Effector memory CD8-positive, alpha-beta T cell (primary cell): ENCODE measurements around the gene MNAT1.

ENCODE experiments used
- ATAC-seq: fragments of 150-1000 bp; cut with Tn5 transposase; replicated peaks from 2 replicates; pipeline ENCODE4 v1.10.0; 2021; ENCODE audit warnings: mild to moderate bottlenecking, moderate library complexity
- DNase-seq, 3 experiments: peaks; one replicate each; pipeline ENCODE4 v3.0.0; 2021
- H3K27ac Mint-ChIP-seq, 2 donors: one replicate each; pipeline ENCODE4 v1.8.0; 2022; ENCODE audit warnings: mild to moderate bottlenecking in 2 of 2, mixed read lengths in 2 of 2, moderate library complexity in 2 of 2
- H3K27me3 Mint-ChIP-seq, 2 donors: one replicate each; pipeline ENCODE4 v1.8.0; 2022; ENCODE audit warnings: mixed read lengths in 2 of 2
- H3K36me3 Mint-ChIP-seq: one replicate; pipeline ENCODE4 v1.8.0; 2022; ENCODE audit warnings: mild to moderate bottlenecking, moderate library complexity, mixed read lengths; ENCODE audit not compliant: insufficient read depth
- H3K4me1 Mint-ChIP-seq, 2 donors: one replicate each; pipeline ENCODE4 v1.8.0; 2022; ENCODE audit warnings: low read depth in 2 of 2, mixed read lengths in 2 of 2
- H3K4me3 Mint-ChIP-seq, 2 donors: one replicate each; pipeline ENCODE4 v1.8.0; 2022; ENCODE audit warnings: mild to moderate bottlenecking in 2 of 2, mixed read lengths in 2 of 2, moderate library complexity in 2 of 2
- H3K9me3 Mint-ChIP-seq, 2 donors: one replicate each; pipeline ENCODE4 v1.8.0; 2022; ENCODE audit warnings: mixed read lengths in 2 of 2

Gene MNAT1

GRCh38 chr14:60946773-60947172 is 212.2 kb downstream of the MNAT1 start:
- no peaks in the 10 kb centered on the region for H3K4me1 Mint-ChIP-seq
- ATAC-seq (no peak), DNase-seq (no peak)
- no peaks in the 10 kb centered on the region for H3K9me3 Mint-ChIP-seq
- H3K27ac Mint-ChIP-seq: no peak overlapping the region
- H3K27me3 Mint-ChIP-seq: no peaks in the 10 kb centered on the region
- H3K4me3 Mint-ChIP-seq: no peak overlapping the region
- no peaks in the 10 kb centered on the region for H3K36me3 Mint-ChIP-seq

- Mint-ChIP-seq H3K27ac (no peak overlapping the region), H3K27me3 (no peaks in the 10 kb centered on the region), H3K36me3 (no peaks in the 10 kb centered on the region), H3K4me3 (no peak overlapping the region), H3K9me3 (peaks cover 4 to 13% of the 10 kb centered on the region in 2 donors), H3K4me1 (no peaks in the 10 kb centered on the region)
- DNase-seq (no peak), ATAC-seq (no peak)
Measured at GRCh38 chr14:60951776-60952435, 217.3 kb downstream of the MNAT1 start.

GRCh38 chr14:60956202-60956601 is 221.6 kb downstream of the MNAT1 start:
- peaks cover 7 to 24% of the 10 kb centered on the region in 2 donors for H3K9me3 Mint-ChIP-seq
- ATAC-seq (no peak), DNase-seq (no peak)
- H3K36me3 Mint-ChIP-seq: peaks cover 5% of the 10 kb centered on the region
- H3K27ac Mint-ChIP-seq: no peak overlapping the region
- no peaks in the 10 kb centered on the region for H3K27me3 Mint-ChIP-seq
- no peak overlapping the region for H3K4me3 Mint-ChIP-seq
- H3K4me1 Mint-ChIP-seq: peaks cover 2 to 4% of the 10 kb centered on the region in 2 donors

- H3K27me3 Mint-ChIP-seq: no peaks in the 10 kb centered on the region
- DNase-seq: no peak
- no peak overlapping the region for H3K4me3 Mint-ChIP-seq
- peaks cover 5% of the 10 kb centered on the region for H3K36me3 Mint-ChIP-seq
- H3K27ac Mint-ChIP-seq: no peak overlapping the region
- peaks cover 2 to 4% of the 10 kb centered on the region in 2 donors for H3K4me1 Mint-ChIP-seq
- H3K9me3 Mint-ChIP-seq: peaks cover 7 to 24% of the 10 kb centered on the region in 2 donors
- no peak for ATAC-seq
Measured at GRCh38 chr14:60956632-60957031, 222.1 kb downstream of the MNAT1 start.

DNA sequence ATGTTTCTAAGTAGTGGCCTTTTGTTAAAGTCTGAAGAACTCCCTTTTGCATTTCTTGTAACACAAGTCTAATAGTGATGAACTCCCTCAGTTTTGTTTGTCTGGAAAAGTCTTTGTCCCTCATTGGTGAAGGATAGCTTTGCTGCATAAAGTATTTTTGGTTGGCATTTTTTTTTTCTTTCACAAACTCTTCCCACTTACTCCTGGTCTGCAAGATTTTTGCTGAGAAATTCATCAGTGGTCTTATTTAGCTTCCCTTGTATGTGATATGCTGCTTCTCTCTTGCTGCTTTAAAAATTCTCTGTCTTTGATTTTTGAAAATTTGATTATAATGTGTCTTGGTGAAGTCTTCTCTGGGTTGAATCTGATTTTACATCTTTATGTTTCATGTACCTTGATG is 223.6 kb downstream of the MNAT1 start:
- peaks cover 5% of the 10 kb centered on the region for H3K36me3 Mint-ChIP-seq
- no peak overlapping the region for H3K4me3 Mint-ChIP-seq
- no peak for DNase-seq
- H3K4me1 Mint-ChIP-seq: peaks cover 2 to 4% of the 10 kb centered on the region in 2 donors
- H3K27me3 Mint-ChIP-seq: no peaks in the 10 kb centered on the region
- no peak overlapping the region for H3K27ac Mint-ChIP-seq
- ATAC-seq: no peak
- peaks cover 7 to 24% of the 10 kb centered on the region in 2 donors for H3K9me3 Mint-ChIP-seq

- Mint-ChIP-seq H3K27me3 (no peaks in the 10 kb centered on the region), H3K4me3 (no peak overlapping the region), H3K36me3 (peaks cover 2% of the 10 kb centered on the region), H3K4me1 (peaks cover 2 to 8% of the 10 kb centered on the region in 2 donors), H3K27ac (no peak overlapping the region), H3K9me3 (peaks cover 0 to 7% of the 10 kb centered on the region in 2 donors)
- ATAC-seq (no peak), DNase-seq (no peak)
Measured at GRCh38 chr14:60963761-60964160, 229.2 kb downstream of the MNAT1 start.

DNA sequence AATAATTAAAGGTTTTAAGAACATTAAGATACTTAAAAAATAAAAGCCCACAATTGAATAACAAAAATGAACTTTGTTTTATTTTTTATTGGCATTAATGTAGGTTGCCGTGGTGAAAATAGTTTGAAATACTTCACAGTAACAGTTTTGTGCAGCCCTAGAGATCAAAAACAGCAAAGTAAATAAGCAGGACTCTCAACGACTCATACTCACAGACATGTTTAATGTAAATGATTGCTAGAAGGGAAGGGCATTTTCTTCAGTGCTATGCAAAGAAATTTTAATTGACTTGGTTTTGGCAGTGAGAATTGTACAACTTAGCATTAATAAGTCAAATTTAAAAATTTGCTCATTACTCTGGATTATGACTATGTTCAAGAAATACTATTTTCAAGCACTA is 230.3 kb downstream of the MNAT1 start:
- no peak for ATAC-seq
- H3K9me3 Mint-ChIP-seq: no peaks in the 10 kb centered on the region
- no peaks in the 10 kb centered on the region for H3K36me3 Mint-ChIP-seq
- H3K4me1 Mint-ChIP-seq: peaks cover 0 to 4% of the 10 kb centered on the region in 2 donors
- H3K27ac Mint-ChIP-seq: no peak overlapping the region
- H3K27me3 Mint-ChIP-seq: no peaks in the 10 kb centered on the region
- no peak overlapping the region for H3K4me3 Mint-ChIP-seq
- no peak for DNase-seq

- Mint-ChIP-seq H3K4me3 (no peak overlapping the region), H3K36me3 (no peaks in the 10 kb centered on the region), H3K4me1 (peaks cover 0 to 4% of the 10 kb centered on the region in 2 donors), H3K27ac (no peak overlapping the region), H3K27me3 (no peaks in the 10 kb centered on the region), H3K9me3 (no peaks in the 10 kb centered on the region)
- ATAC-seq (no peak), DNase-seq (no peak)
Measured at GRCh38 chr14:60965402-60965801, 230.8 kb downstream of the MNAT1 start.

DNA sequence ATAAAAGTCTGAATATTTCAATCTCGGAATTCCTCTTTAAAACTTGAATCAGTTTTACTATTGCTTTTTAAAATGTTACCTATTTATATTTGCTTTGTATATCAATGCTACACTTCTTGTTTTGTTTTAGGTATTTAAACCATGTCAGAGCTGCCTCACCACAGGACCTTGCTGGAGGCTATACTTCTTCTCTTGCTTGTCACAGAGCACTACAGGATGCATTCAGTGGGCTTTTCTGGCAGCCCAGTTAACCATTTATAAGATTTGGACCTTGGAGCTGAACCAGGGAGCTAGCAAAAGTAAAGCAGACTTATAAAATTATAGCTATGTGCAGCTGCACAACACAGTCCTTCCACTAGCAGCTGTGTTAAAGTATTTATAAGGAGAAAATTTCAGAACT is 233.5 kb downstream of the MNAT1 start:
- Mint-ChIP-seq H3K9me3 (no peaks in the 10 kb centered on the region), H3K36me3 (no peaks in the 10 kb centered on the region), H3K4me1 (peaks cover 0 to 4% of the 10 kb centered on the region in 2 donors), H3K27me3 (no peaks in the 10 kb centered on the region), H3K4me3 (no peak overlapping the region), H3K27ac (no peak overlapping the region)
- ATAC-seq (no peak), DNase-seq (no peak)

- Mint-ChIP-seq H3K9me3 (no peaks in the 10 kb centered on the region), H3K27ac (no peak overlapping the region), H3K27me3 (no peaks in the 10 kb centered on the region), H3K36me3 (no peaks in the 10 kb centered on the region), H3K4me3 (no peak overlapping the region), H3K4me1 (peaks cover 0 to 1% of the 10 kb centered on the region in 2 donors)
- ATAC-seq (no peak), DNase-seq (no peak)
Measured at GRCh38 chr14:60968671-60969070, 234.1 kb downstream of the MNAT1 start.

GRCh38 chr14:60970146-60970545 is 235.6 kb downstream of the MNAT1 start:
- Mint-ChIP-seq H3K9me3 (no peaks in the 10 kb centered on the region), H3K27ac (no peak overlapping the region), H3K4me3 (no peak overlapping the region), H3K36me3 (no peaks in the 10 kb centered on the region), H3K4me1 (no peaks in the 10 kb centered on the region), H3K27me3 (no peaks in the 10 kb centered on the region)
- no peak for DNase-seq
- no peak for ATAC-seq

DNA sequence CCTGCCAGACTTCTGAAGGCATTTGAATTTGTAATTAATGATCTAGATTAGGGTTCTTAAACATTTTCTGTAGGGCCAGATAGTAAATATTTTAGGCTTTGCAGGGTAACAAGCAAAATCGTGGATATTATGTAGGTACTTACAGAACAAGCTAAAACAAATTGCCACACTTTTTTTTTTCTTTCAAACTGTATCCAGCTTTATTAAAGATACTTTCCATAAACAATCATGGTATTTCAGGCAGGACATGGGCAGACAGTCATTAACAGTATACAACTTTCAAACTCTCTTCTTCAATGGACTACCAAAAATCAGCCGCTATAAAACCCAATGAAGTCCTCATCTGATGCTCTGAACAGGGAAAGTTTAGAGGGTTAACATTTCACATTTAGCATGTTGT is 236.7 kb downstream of the MNAT1 start:
- Mint-ChIP-seq H3K36me3 (no peaks in the 10 kb centered on the region), H3K4me1 (no peaks in the 10 kb centered on the region), H3K27me3 (no peaks in the 10 kb centered on the region), H3K4me3 (no peak overlapping the region), H3K9me3 (no peaks in the 10 kb centered on the region), H3K27ac (no peak overlapping the region)
- ATAC-seq: no peak
- no peak for DNase-seq

DNA sequence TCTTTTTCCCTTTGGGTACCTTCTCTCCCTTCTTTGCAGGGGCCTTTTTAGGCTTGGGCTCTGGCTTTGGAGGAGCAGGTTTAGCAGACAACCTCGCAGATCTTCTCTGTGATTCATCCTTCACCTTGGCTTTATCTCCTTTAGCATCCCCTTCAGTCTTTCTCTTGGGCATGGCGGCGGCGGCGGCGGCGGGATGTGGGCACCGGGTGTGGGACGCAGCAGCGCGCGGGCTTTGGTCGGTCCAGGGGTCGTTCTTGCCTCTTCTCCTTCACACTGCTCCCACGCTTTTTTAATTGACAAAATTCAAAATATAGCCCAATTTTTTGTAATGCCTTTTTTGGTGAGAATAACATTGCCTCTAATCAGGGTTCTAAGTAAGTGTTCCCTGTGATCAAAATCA is 237.7 kb downstream of the MNAT1 start:
- no peak for DNase-seq
- Mint-ChIP-seq H3K9me3 (no peaks in the 10 kb centered on the region), H3K4me3 (no peak overlapping the region), H3K27me3 (no peaks in the 10 kb centered on the region), H3K4me1 (no peaks in the 10 kb centered on the region), H3K27ac (no peak overlapping the region), H3K36me3 (no peaks in the 10 kb centered on the region)
- no peak for ATAC-seq

DNA sequence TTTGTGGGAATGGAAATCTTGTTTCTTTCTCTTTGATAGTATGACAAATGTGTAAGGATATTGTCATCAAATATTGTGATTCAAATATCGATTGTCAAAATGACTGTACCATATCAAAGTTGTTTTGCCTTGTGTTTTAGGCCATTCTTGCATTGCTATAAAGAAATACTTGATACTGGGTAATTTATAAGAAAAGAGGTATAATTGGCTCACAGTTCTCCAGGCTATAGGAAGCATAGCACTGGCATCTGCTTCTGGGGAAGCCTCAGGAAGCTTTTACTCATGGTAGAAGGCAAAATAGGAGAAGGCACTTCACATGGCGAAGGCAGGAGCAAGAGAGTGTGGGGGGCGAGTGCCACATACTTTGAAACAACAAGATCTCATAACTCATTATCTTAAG is 238.5 kb downstream of the MNAT1 start:
- Mint-ChIP-seq H3K27ac (no peak overlapping the region), H3K36me3 (no peaks in the 10 kb centered on the region), H3K4me1 (peaks cover 0 to 3% of the 10 kb centered on the region in 2 donors), H3K27me3 (no peaks in the 10 kb centered on the region), H3K4me3 (no peak overlapping the region), H3K9me3 (no peaks in the 10 kb centered on the region)
- DNase-seq (no peak), ATAC-seq (no peak)
